Middle frontal gyrus (tissue), 1 donor: Measurements from ENCODE around the gene GH2.

Experiments
- DNase-seq: peaks from one replicate; pipeline ENCODE4 v3.0.0-alpha.2; 2015; ENCODE audit warnings: low spot score; ENCODE audit errors: extremely low spot score

GH2 gene

DNA sequence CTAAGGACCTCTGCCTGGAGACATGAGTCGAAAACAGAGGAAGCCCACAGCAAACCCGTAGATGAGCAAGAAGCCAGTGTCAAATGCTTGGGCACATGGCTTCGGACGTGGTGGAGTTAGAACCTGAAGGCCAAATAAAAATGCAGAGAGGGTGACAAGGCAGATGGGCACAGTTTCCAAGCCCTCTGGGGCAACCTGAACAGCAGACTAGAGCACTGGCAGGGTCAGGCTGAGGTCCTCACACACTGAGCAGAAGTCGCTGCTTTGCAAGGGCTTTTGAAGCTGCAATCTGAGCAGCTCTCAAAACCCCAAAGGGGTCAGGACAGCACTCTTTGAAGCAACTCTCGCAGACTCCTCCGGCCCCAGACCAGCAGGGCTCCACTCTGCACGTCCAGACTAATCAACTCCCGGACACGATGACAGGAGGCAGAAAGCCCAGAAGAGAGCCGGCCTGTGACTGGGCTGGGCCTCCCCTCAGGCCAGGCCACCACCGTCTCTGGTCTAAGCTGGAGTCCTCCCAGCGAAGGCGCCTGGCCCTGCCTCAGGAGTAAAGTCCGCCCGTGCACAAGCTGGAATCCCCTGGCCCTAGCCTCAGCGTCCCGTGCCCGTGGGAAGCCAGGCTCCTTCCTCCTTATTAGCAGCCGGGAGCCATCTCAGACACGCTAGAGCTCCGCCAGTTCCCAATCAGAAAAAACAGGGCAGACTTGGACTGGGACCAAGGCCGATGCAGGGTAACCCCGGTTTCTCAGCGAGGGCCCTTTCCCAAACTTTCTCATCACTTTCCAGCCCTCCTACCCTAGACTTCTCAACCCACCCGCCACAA lies 40.2 kb downstream of the GH2 start:
- DNase-seq: no peak

- DNase-seq: no peak
Measured at GRCh38 chr17:63840591-63841349, 41.0 kb downstream of the GH2 start.

- DNase-seq: peak; percentile 60
Measured at GRCh38 chr17:63838631-63839171, 43.0 kb downstream of the GH2 start.

DNA sequence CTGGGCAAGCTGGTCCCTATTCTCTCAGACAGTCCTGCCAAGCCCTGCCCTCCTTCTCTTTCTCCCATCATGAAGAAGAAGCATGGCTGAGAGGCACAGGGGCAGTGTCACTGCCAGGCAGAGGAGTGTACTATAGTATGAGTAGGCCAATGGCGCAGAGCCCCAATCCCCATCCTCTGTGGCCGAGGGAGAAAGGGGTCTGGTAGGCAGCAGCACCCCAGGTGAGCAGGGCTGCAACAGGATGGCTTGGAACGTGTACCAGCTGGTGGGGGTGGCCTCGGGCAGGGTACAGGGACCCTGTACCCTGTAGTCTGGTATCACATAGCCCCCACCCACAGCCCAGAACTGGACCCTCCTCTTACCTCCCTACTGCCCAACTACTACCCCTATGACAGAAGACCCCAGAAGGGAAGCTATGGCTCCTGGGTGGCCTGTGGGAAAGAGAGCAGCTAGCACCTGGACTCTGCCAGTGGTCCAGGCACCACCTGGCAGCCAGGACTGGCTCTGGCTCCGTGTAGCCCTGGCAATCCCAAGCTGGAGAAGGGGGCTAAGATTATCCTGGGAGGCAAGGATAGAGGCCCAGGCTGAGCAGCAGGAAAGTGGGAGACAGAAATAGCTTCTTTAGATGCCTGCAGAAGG lies 43.7 kb downstream of the GH2 start:
- no peak for DNase-seq

DNA sequence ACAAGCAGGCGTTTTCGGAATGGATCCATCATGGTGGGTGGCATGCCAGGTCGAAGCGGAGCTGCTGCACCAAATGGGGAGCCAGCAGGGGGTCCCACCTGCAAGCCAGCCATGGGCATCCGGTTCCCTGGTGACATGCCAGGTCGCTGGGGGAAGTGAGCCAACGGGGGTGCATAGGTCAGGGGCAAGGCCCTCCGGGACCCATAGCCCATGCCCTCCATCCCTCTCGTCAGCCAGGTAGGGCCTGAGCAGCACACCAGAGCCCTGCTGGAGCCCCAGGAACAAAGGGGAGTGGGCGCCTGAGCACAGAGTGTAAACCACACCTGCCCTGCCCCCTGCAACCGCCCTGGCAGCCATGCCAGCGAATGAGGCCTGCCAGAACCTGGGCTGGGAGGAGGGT lies 44.3 kb downstream of the GH2 start:
- no peak for DNase-seq

- no peak for DNase-seq
Measured at GRCh38 chr17:63836811-63837210, 44.9 kb downstream of the GH2 start.

DNA sequence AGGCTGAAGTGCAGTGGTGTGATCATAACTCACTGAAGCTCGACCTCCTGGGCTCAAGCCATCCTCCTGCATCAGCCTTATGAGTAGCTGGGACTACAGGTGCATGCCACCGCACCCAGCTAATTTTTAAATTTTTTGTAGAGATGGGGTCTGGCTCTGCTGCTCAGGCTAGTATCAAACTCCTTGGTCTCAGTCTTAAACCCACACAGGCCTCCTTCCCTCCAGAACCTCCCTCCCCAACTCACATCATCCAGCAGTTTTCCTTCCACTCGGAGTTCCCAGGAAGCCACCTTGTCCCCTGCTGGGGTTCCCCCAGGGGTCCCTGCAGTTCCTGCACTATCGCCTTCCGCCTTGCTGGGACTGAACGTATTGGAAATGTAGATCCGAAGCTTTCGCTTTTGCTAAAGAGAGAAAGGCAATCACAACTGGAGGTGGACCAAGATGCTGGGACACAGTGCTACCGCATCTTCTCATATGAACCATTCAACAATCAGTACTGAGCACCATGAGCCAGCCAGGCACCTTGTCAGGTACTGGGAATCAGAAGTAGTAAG lies 46.5 kb downstream of the GH2 start:
- DNase-seq: no peak

DNA sequence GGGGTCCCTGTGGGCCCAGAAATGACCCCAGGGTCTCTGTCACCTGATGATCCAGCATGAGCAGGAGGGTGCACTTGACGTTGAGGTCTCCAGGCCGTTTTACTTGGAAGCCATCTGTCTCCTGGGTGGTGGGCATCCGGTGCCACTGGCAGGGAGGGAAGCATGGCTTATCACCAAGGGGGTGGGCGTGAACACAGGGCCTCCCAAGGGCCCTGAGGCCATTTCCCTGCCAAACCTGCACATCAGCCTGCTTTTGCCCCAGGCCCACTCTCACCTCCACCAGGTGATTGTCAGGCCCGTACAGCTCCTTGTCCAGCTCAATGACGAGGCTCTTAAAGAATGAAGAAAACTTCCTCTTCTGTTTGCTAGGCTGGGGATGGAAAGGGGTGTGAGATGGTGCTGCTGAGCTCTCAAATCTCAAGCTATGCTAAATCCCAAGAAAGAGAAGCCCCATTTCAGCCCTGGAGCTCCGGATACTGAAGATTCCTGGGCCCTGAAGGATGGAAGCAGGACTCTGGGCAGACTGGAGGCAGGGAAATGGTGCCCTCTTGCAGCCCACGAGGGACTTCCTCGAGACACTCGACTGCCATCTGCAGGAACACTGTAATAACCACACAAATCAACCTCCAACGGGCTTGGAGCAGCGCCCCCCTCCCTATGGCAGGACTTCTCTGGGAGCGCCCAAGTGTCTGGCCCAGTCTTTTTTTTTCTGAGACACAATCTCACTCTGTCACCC lies 47.1 kb downstream of the GH2 start:
- peak; percentile 46 for DNase-seq

- no peak for DNase-seq
Measured at GRCh38 chr17:63833741-63834373, 47.9 kb downstream of the GH2 start.

GRCh38 chr17:63833026-63833740 lies 48.6 kb downstream of the GH2 start:
- DNase-seq: no peak

DNA sequence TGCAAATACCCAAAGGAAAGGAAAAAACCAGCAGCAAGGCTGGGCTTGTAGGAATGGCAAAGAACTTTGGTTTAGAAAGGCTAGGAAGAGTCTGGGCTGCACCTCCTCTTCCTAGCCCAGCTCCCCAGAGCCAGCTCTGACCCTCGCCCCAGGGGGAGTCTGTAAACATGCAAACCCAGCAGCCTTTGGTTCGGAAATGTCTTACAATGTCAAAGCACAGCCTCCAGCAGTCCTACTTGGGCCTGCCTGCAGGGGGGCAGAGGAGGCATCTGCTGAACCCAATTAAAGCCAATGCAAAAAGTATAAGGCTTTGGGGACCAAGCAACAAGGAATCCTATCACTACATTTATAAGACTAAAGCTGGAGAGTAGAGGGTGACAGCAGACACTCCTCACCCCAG lies 49.3 kb downstream of the GH2 start:
- no peak for DNase-seq

- DNase-seq: no peak
Measured at GRCh38 chr17:63832014-63832413, 49.7 kb downstream of the GH2 start.

DNA sequence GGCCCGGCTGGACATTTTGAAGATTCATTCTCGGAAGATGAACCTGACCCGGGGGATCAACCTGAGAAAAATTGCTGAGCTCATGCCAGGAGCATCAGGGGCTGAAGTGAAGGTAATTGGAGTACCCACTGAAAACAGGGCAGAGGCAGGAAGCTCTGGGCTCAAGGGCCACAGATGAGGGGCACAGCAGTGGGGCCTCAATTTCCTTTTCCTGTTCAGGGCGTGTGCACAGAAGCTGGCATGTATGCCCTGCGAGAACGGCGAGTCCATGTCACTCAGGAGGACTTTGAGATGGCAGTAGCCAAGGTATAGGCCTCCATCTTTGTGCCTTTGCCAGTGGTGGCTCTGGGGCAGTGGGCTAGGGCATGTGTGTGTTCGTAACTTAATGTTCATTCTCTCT lies 50.2 kb downstream of the GH2 start:
- DNase-seq: no peak

DNA sequence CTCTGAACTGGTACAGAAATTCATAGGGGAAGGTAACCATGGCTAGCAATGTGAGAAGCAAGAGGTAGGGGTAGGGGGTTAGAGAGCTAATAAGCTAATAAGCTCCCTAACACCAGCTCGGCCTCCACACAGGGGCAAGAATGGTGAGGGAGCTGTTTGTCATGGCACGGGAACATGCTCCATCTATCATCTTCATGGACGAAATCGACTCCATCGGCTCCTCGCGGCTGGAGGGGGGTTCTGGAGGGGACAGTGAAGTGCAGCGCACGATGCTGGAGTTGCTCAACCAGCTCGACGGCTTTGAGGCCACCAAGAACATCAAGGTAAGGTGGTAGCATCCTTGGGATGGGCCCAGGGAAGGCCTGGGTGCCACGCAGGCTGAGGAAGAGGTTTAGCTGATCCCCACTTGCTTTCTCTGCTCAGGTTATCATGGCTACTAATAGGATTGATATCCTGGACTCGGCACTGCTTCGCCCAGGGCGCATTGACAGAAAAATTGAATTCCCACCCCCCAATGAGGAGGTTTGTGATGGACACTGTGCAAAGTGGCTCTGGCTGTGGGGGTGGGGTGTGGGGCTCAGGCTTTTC lies 50.7 kb downstream of the GH2 start:
- no peak for DNase-seq

- no peak for DNase-seq
Measured at GRCh38 chr17:63830278-63830677, 51.5 kb downstream of the GH2 start.
